GM23338 (cell line): ENCODE measurements around the gene FRY. TPM values are rescaled to one million over a fixed set of nuclear protein-coding genes. Genes with fewer than 3 reads are reported as not detected.

ENCODE experiments used
- ATAC-seq: fragments of 200-7000 bp; cut with Tn5 transposase; 3 replicates; pipeline ENCODE4 v1.9.1; 2020
- DNase-seq: peaks from one replicate; pipeline ENCODE4 v3.0.0-alpha.2; 2015; ENCODE audit warnings: low spot score
- H2AFZ ChIP-seq: fragments of 200-600 bp; sonication (generic); 2 replicates; pipeline ENCODE4 v1.8.0; 2016; ENCODE audit warnings: antibody characterized with exemption, mild to moderate bottlenecking, moderate library complexity
- H3F3A ChIP-seq: fragments of 200-600 bp; sonication (generic); replicated peaks from 2 replicates; pipeline ENCODE4 v1.8.0; 2017; ENCODE audit warnings: antibody characterized with exemption, mixed run types, low read depth
- H3K27ac ChIP-seq: fragments of 200-600 bp; sonication (generic); 2 replicates; pipeline ENCODE4 v1.6.1; 2016; ENCODE audit warnings: low read depth
- H3K27me3 ChIP-seq: fragments of 200-600 bp; sonication (generic); 2 replicates; pipeline ENCODE4 v1.8.0; 2016; ENCODE audit warnings: mild to moderate bottlenecking, mixed run types, moderate library complexity; ENCODE audit not compliant: insufficient read depth
- H3K36me3 ChIP-seq: fragments of 200-600 bp; sonication (generic); 2 replicates; pipeline ENCODE4 v1.8.0; 2016; ENCODE audit warnings: mild to moderate bottlenecking; ENCODE audit not compliant: insufficient read depth
- H3K4me1 ChIP-seq: fragments of 200-600 bp; sonication (generic); 2 replicates; pipeline ENCODE4 v1.8.0; 2016; ENCODE audit warnings: mild to moderate bottlenecking, moderate library complexity; ENCODE audit not compliant: insufficient read depth
- H3K4me2 ChIP-seq: fragments of 200-600 bp; sonication (generic); 2 replicates; pipeline ENCODE4 v1.7.1; 2017; ENCODE audit warnings: mixed run types
- H3K4me3 ChIP-seq: fragments of 200-600 bp; sonication (generic); 2 replicates; pipeline ENCODE4 v1.6.1; 2016; ENCODE audit warnings: mixed run types
- H3K79me2 ChIP-seq: fragments of 200-600 bp; sonication (generic); replicated peaks from 2 replicates; pipeline ENCODE4 v1.8.0; 2017; ENCODE audit warnings: mild to moderate bottlenecking; ENCODE audit not compliant: insufficient read depth
- H3K9me2 ChIP-seq: fragments of 200-600 bp; sonication (generic); 2 replicates; pipeline ENCODE4 v1.8.0; 2017; ENCODE audit not compliant: insufficient read depth
- H4K20me1 ChIP-seq: fragments of 200-600 bp; sonication (generic); replicated peaks from 2 replicates; pipeline ENCODE4 v1.8.0; 2017; ENCODE audit warnings: mild to moderate bottlenecking; ENCODE audit not compliant: insufficient read depth
- H3K27ac Mint-ChIP-seq: 2 replicates; pipeline ENCODE4 v1.8.0; 2020; ENCODE audit warnings: inconsistent platforms, mild to moderate bottlenecking, moderate library complexity, mixed read lengths
- H3K27me3 Mint-ChIP-seq: 3 replicates; pipeline ENCODE4 v1.8.0; 2022; ENCODE audit warnings: low read depth, mild to moderate bottlenecking, moderate library complexity, mixed read lengths, inconsistent platforms; ENCODE audit not compliant: insufficient read depth, poor library complexity
- H3K36me3 Mint-ChIP-seq: 3 replicates; pipeline ENCODE4 v1.8.0; 2021; ENCODE audit warnings: low read depth, mild to moderate bottlenecking, inconsistent platforms, moderate library complexity, mixed read lengths
- H3K4me1 Mint-ChIP-seq: 3 replicates; pipeline ENCODE4 v1.8.0; 2020; ENCODE audit warnings: mild to moderate bottlenecking, inconsistent platforms, mixed read lengths
- H3K4me3 Mint-ChIP-seq: 3 replicates; pipeline ENCODE4 v1.8.0; 2021; ENCODE audit warnings: moderate library complexity, mild to moderate bottlenecking, inconsistent platforms, mixed read lengths
- H3K9me3 Mint-ChIP-seq: 3 replicates; pipeline ENCODE4 v1.8.0; 2020; ENCODE audit warnings: moderate library complexity, mild to moderate bottlenecking, inconsistent platforms, mixed read lengths
- CREB1 ChIP-seq: fragments of 250-450 bp; sonication (Bioruptor Pico); IDR thresholded peaks from 2 replicates; pipeline ENCODE4 v1.5.0; 2020; ENCODE audit warnings: low read depth, mild to moderate bottlenecking, moderate library complexity
- CTCF ChIP-seq, 2 experiments: fragments of 200-600 bp in 1 of 2; sonication (generic) in 1 of 2; conservative IDR thresholded peaks; 2 replicates each; pipeline versions ENCODE4 v1.5.1 to v1.6.1; 2016 to 2017; ENCODE audit warnings: antibody characterized with exemption in 2 of 2, low read depth in 2 of 2, mild to moderate bottlenecking in 2 of 2, moderate library complexity in 1 of 2
- ETS1 ChIP-seq: IDR thresholded peaks from 2 replicates; pipeline ENCODE4 v1.6.1; 2016; ENCODE audit warnings: antibody characterized with exemption
- EZH2 ChIP-seq: fragments of 200-600 bp; sonication (generic); IDR thresholded peaks from one replicate; pipeline ENCODE4 v1.8.0; 2017; ENCODE audit warnings: antibody characterized with exemption, mild to moderate bottlenecking, low read depth; ENCODE audit not compliant: unreplicated experiment
- EZH2phosphoT487 ChIP-seq: fragments of 200-600 bp; sonication (generic); IDR thresholded peaks from one replicate; pipeline ENCODE4 v1.8.1; 2018; ENCODE audit warnings: antibody characterized with exemption; ENCODE audit not compliant: unreplicated experiment
- JUNB ChIP-seq: IDR thresholded peaks from one replicate; pipeline ENCODE4 v1.6.1; 2016; ENCODE audit warnings: antibody characterized with exemption; ENCODE audit not compliant: unreplicated experiment
- NANOG ChIP-seq: IDR thresholded peaks from 2 replicates; pipeline ENCODE4 v1.6.1; 2016; ENCODE audit warnings: antibody characterized with exemption, borderline replicate concordance
- POLR2AphosphoS5 ChIP-seq: IDR thresholded peaks from 2 replicates; pipeline ENCODE4 v1.6.1; 2016; ENCODE audit warnings: antibody characterized with exemption, low read depth
- REST ChIP-seq: IDR thresholded peaks from one replicate; pipeline ENCODE4 v1.6.1; 2018; ENCODE audit warnings: antibody characterized with exemption; ENCODE audit not compliant: unreplicated experiment
- STAT1 ChIP-seq: IDR thresholded peaks from one replicate; pipeline ENCODE4 v1.6.1; 2016; ENCODE audit warnings: antibody characterized with exemption; ENCODE audit not compliant: unreplicated experiment
- ZNF114 ChIP-seq: fragments of 250-450 bp; sonication (Bioruptor Pico); IDR thresholded peaks from 2 replicates; pipeline ENCODE4 v1.5.0; 2020; ENCODE audit warnings: mild to moderate bottlenecking, moderate library complexity
- ZNF331 ChIP-seq: fragments of 250-450 bp; sonication (Bioruptor Pico); IDR thresholded peaks from 2 replicates; pipeline ENCODE4 v1.5.0; 2020; ENCODE audit warnings: low read depth, mild to moderate bottlenecking, moderate library complexity
- ZNF462 ChIP-seq: fragments of 250-450 bp; sonication (Bioruptor Pico); IDR thresholded peaks from 2 replicates; pipeline ENCODE4 v1.5.0; 2020; ENCODE audit warnings: mild to moderate bottlenecking, moderate library complexity
- polyA plus RNA-seq: library from polyadenylated mRNA; unstranded; fragments of >200 nt; fragmentation: Nextera tagmentation; extraction: Ambion mirVana; gene quantifications from 2 replicates; pipeline ENCODE4 v1.2.1, GENCODE V29; 2016
- total RNA-seq: library from RNA; depleted of rRNA; stranded (reverse); fragments of >200 nt; shearing (Covaris generic); gene quantifications from 2 replicates; pipeline ENCODE4 v1.2.3, GENCODE V29; 2014

The FRY gene
- total and polyA plus RNA-seq, 2 experiments from 2014 or later: 2.4 to 10.1 TPM

GRCh38 chr13:32075170-32075851 is 43.7 kb downstream of the FRY start:
- no peak overlapping the region for H3K4me2 ChIP-seq
- H4K20me1 ChIP-seq: no peaks in the 10 kb centered on the region
- H3K27me3 ChIP-seq: no peaks in the 10 kb centered on the region
- H2AFZ ChIP-seq: no peak overlapping the region
- peaks cover 25% of the 10 kb centered on the region for H3K4me1 ChIP-seq
- no peak for TF ChIP-seq NANOG
- no peak for TF ChIP-seq ZNF114 (CRISPR knock-in tag)
- no peak for TF ChIP-seq STAT1
- no peak for TF ChIP-seq EZH2
- no peak for TF ChIP-seq ZNF331
- TF ChIP-seq EZH2phosphoT487: no peak
- no peak for TF ChIP-seq CREB1 (CRISPR knock-in tag)
- no peak for TF ChIP-seq POLR2AphosphoS5
- no peak for TF ChIP-seq ETS1
- no peak for TF ChIP-seq JUNB
- TF ChIP-seq CTCF (conservative IDR thresholded peaks at IDR 0.05; ENCODE audit: low read depth in 2 of 2): no peak
- no peak for TF ChIP-seq REST
- TF ChIP-seq ZNF462 (CRISPR knock-in tag): no peak
- H3K9me3 Mint-ChIP-seq: peaks cover 10% of the 10 kb centered on the region; the same call in 2 of the 3 replicates
- peaks cover under 1% of the 10 kb centered on the region; the same call in 2 of the 3 replicates for H3K36me3 Mint-ChIP-seq
- ATAC-seq (no peak), DNase-seq (no peak)
- no peaks in the 10 kb centered on the region for H3F3A ChIP-seq
- H3K27me3 Mint-ChIP-seq: no peaks in the 10 kb centered on the region
- peaks cover 31% of the 10 kb centered on the region for H3K4me1 Mint-ChIP-seq
- no peaks in the 10 kb centered on the region for H3K36me3 ChIP-seq
- H3K79me2 ChIP-seq: no peaks in the 10 kb centered on the region
- no peak overlapping the region for H3K4me3 Mint-ChIP-seq
- H3K27ac Mint-ChIP-seq: no peak overlapping the region
- H3K4me3 ChIP-seq: no peak overlapping the region
- H3K9me2 ChIP-seq: peaks cover 10% of the 10 kb centered on the region; the same call in 1 of the 2 replicates
- no peak overlapping the region for H3K27ac ChIP-seq
